ENCODE measurements around the gene G6PC1. TPM values are rescaled to one million over a fixed set of nuclear protein-coding genes. Genes with fewer than 3 reads are reported as not detected.

The G6PC1 gene
- total RNA-seq, 1 experiment from 2014 or later, result not detected

- TF ChIP-seq IRF1 (CRISPR knock-in tag; IDR thresholded peaks at IDR 0.05) (no peak), ZNF281 (CRISPR knock-in tag; IDR thresholded peaks at IDR 0.05) (no peak), SMAD4 (CRISPR knock-in tag; IDR thresholded peaks at IDR 0.05) (no peak), USF2 (CRISPR knock-in tag; IDR thresholded peaks at IDR 0.05) (no peak), ZMAT4 (CRISPR knock-in tag; IDR thresholded peaks at IDR 0.05) (no peak), GTF2I (CRISPR knock-in tag; conservative IDR thresholded peaks at IDR 0.05) (no peak), TEAD1 (CRISPR knock-in tag; IDR thresholded peaks at IDR 0.05) (no peak), PRRX2 (CRISPR knock-in tag; IDR thresholded peaks at IDR 0.05) (no peak), NR2C2 (CRISPR knock-in tag; IDR thresholded peaks at IDR 0.05) (no peak), ATF6 (CRISPR knock-in tag; IDR thresholded peaks at IDR 0.05) (no peak), MLX (CRISPR knock-in tag; IDR thresholded peaks at IDR 0.05) (no peak), ESRRA (CRISPR knock-in tag; IDR thresholded peaks at IDR 0.05; ENCODE audit: borderline replicate concordance) (no peak), NFYB (CRISPR knock-in tag; conservative IDR thresholded peaks at IDR 0.05; ENCODE audit: low read depth) (no peak)
Observed at GRCh38 chr17:42877037-42877436, 23.6 kb upstream of the G6PC1 start (continued).

- DNase-seq (ENCODE audit: low spot score) (peak; percentile 89), ATAC-seq (peak; percentile 82)
- H3K4me1 Mint-ChIP-seq, result peaks cover 21% of the 10 kb centered on the region
- POLR2A ChIA-PET, result interaction anchor here (0.6 kb wide), 1 partner anchor 18 kb away, joined by 3 read pairs; no protein-coding TSS in a partner anchor
- no peaks in the 10 kb centered on the region for H3K36me3 Mint-ChIP-seq
- H3K4me3 Mint-ChIP-seq, result peak overlapping the region; percentile 39
- H3K27ac Mint-ChIP-seq, result no peak overlapping the region
- H3K27me3 Mint-ChIP-seq (ENCODE audit: low read depth), result peaks cover 32% of the 10 kb centered on the region
- CTCF ChIA-PET, result interaction anchor here (0.6 to 1.9 kb wide), 9 partner anchors 10 to 119 kb away, joined by 3 to 9 read pairs (median 5); partner anchors contain the start of genes BECN1 and RPL27
- H3K9me3 Mint-ChIP-seq, result no peaks in the 10 kb centered on the region
- TF ChIP-seq ZNF281 (CRISPR knock-in tag; IDR thresholded peaks at IDR 0.05), result no peak
- TF ChIP-seq NR2C2 (CRISPR knock-in tag; IDR thresholded peaks at IDR 0.05), result no peak
- peak; percentile 85 for TF ChIP-seq ZNF121 (CRISPR knock-in tag; IDR thresholded peaks at IDR 0.05)
- TF ChIP-seq PRDM15 (CRISPR knock-in tag; IDR thresholded peaks at IDR 0.05), result no peak
- TF ChIP-seq CTCF (IDR thresholded peaks at IDR 0.05), result no peak
- no peak for TF ChIP-seq ELF4 (CRISPR knock-in tag; IDR thresholded peaks at IDR 0.05; ENCODE audit: low read depth)
- TF ChIP-seq JUN (CRISPR knock-in tag; IDR thresholded peaks at IDR 0.05), result no peak
- no peak for TF ChIP-seq ZNF423 (CRISPR knock-in tag; IDR thresholded peaks at IDR 0.05)
Observed at GRCh38 chr17:42878123-42878880, 22.3 kb upstream of the G6PC1 start.
